HepG2 (cell line): ENCODE measurements around the gene PPP1R16B. TPM values are rescaled to one million over a fixed set of nuclear protein-coding genes. Genes with fewer than 3 reads are reported as not detected.

Source experiments
- DZIP1 ChIP-seq: sonication (generic); formaldehyde crosslinking; IDR thresholded peaks from 2 replicates; pipeline ENCODE4 v1.5.0; 2020; ENCODE audit warnings: mild to moderate bottlenecking, missing genetic modification reagents
- ELF3 ChIP-seq: IDR thresholded peaks from 2 replicates; pipeline ENCODE4 v1.6.1; 2016; ENCODE audit warnings: missing genetic modification reagents, missing compliant biosample characterization
- GATAD2A ChIP-seq: IDR thresholded peaks from 2 replicates; pipeline ENCODE4 v1.6.1; 2016
- HOXA7 ChIP-seq: sonication (generic); formaldehyde crosslinking; IDR thresholded peaks from 2 replicates; pipeline ENCODE4 v1.8.1; 2022; ENCODE audit warnings: mild to moderate bottlenecking, missing genetic modification reagents, moderate library complexity
- NFKBIZ ChIP-seq: IDR thresholded peaks from 2 replicates; pipeline ENCODE4 v1.6.1; 2018; ENCODE audit warnings: missing genetic modification reagents, missing compliant biosample characterization
- NKX3-1 ChIP-seq: sonication (generic); formaldehyde crosslinking; IDR thresholded peaks from 2 replicates; pipeline ENCODE4 v1.5.0; 2020; ENCODE audit warnings: missing genetic modification reagents
- NR2F6 ChIP-seq, 2 experiments: IDR thresholded peaks; 2 replicates each; pipeline ENCODE4 v1.6.1; 2016; ENCODE audit warnings: antibody characterized with exemption in 1 of 2, mild to moderate bottlenecking in 1 of 2
- NR3C1 ChIP-seq: sonication (generic); formaldehyde crosslinking; IDR thresholded peaks from 2 replicates; pipeline ENCODE4 v1.4.0; 2020; ENCODE audit warnings: missing genetic modification reagents
- POLR2AphosphoS2 ChIP-seq: IDR thresholded peaks from 2 replicates; pipeline ENCODE4 v1.6.1; 2011; ENCODE audit warnings: low read depth, low read length, improper control_type of control experiment
- SAP130 ChIP-seq: IDR thresholded peaks from 2 replicates; pipeline ENCODE4 v1.6.1; 2016; ENCODE audit warnings: low read depth
- ZNF136 ChIP-seq: sonication (generic); formaldehyde crosslinking; IDR thresholded peaks from 2 replicates; pipeline ENCODE4 v1.8.1; 2022; ENCODE audit warnings: low read depth, mild to moderate bottlenecking, moderate library complexity, missing genetic modification reagents
- ZNF207 ChIP-seq: fragments of 450-650 bp; IDR thresholded peaks from 2 replicates; pipeline ENCODE4 v1.6.1; 2016; ENCODE audit warnings: antibody characterized with exemption, borderline replicate concordance
- ZNF451 ChIP-seq: sonication (generic); formaldehyde crosslinking; IDR thresholded peaks from 2 replicates; pipeline ENCODE4 v1.5.0; 2020; ENCODE audit warnings: mild to moderate bottlenecking, missing genetic modification reagents
- ZNF724P ChIP-seq: sonication (generic); formaldehyde crosslinking; IDR thresholded peaks from 2 replicates; pipeline ENCODE4 v1.8.0; 2022; ENCODE audit warnings: missing genetic modification reagents, borderline replicate concordance
- ZSCAN20 ChIP-seq: sonication (generic); formaldehyde crosslinking; IDR thresholded peaks from 2 replicates; pipeline ENCODE4 v1.4.0; 2020; ENCODE audit warnings: missing genetic modification reagents, mild to moderate bottlenecking, borderline replicate concordance
- polyA plus RNA-seq, 8 experiments: library from polyadenylated mRNA; depleted of rRNA in 3 of 8; stranded (reverse) in 7 of 8; unstranded in 1 of 8; fragments of >200 nt; fragmentation: Illumina TruSeq in 4 of 8; extraction: Trizol in 4 of 8; gene quantifications; 2 replicates each; pipeline versions ENCODE4 v1.2.1 to v1.2.3, GENCODE V29; 2011 to 2016; ENCODE audit warnings: low read depth in 4 of 8, missing spikeins in 1 of 8, mixed read lengths in 1 of 8; ENCODE audit not compliant: insufficient read depth in 1 of 8
- total RNA-seq, 5 experiments: library from RNA; depleted of rRNA; stranded (reverse); fragments of >200 nt; fragmentation: Illumina TruSeq; extraction: Trizol; gene quantifications; 2 replicates each; pipeline ENCODE4 v1.2.3, GENCODE V29; 2016; ENCODE audit warnings: low read depth in 1 of 5
- TF ChIP-seq, protein P1 (sequence below): sonication (generic); formaldehyde crosslinking; IDR thresholded peaks from 2 replicates; pipeline ENCODE4 v1.5.1; 2020; ENCODE audit warnings: missing genetic modification reagents, mild to moderate bottlenecking, borderline replicate concordance
- TF ChIP-seq, protein P2 (sequence below): sonication (generic); formaldehyde crosslinking; IDR thresholded peaks from 2 replicates; pipeline ENCODE4 v1.4.0; 2020; ENCODE audit warnings: missing genetic modification reagents, borderline replicate concordance
- TF ChIP-seq, protein P3 (sequence below): IDR thresholded peaks from 2 replicates; pipeline ENCODE4 v1.6.1; 2016
- TF ChIP-seq, protein P4 (sequence below): sonication (generic); formaldehyde crosslinking; conservative IDR thresholded peaks from 2 replicates; pipeline ENCODE4 v1.4.0; 2020; ENCODE audit warnings: missing genetic modification reagents

Gene PPP1R16B
- total and polyA plus RNA-seq, 2 of the 13 experiments (the other 11 are each of a cell fraction or from before 2014, with no cell fraction given), result 0.02 to 0.11 TPM

DNA sequence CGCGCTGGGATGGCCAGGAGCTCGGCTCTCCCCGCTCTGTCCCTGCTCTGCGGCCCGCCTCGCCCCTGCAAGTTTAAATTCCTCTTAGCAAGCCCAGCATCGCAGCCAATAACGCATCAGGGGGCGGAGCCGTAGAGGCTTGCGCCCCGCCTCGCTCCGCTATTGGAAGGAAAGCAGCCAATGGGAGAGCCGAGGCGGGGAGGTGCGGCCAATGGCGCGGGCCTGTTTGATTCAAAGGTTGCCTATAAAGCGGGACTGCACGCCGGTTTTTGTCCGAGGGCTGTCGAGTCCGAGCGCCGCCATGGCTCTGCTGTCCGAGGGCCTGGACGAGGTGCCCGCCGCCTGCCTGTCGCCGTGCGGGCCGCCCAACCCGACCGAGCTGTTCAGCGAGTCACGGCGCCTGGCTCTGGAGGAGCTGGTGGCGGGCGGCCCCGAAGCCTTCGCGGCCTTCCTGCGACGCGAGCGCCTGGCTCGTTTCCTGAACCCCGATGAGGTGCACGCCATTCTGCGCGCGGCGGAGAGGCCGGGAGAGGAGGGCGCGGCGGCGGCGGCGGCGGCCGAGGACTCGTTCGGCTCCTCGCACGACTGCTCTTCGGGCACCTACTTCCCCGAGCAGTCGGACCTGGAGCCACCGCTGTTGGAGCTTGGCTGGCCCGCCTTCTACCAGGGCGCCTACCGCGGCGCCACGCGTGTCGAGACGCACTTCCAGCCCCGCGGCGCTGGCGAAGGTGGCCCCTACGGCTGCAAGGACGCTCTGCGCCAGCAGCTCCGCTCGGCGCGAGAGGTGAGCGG lies 120.8 kb downstream of the PPP1R16B start, which contains the start of gene FAM83D (continued):
- TF ChIP-seq NR3C1 (CRISPR knock-in tag) (0 out of 2 replicates have a peak, but pooled peaks have one; percentile 59), DZIP1 (CRISPR knock-in tag) (peak; percentile 84; the same call in 1 of the 2 replicates), POLR2AphosphoS2 (no peak), ZNF724P (CRISPR knock-in tag) (0 out of 2 replicates have a peak, but pooled peaks have one; percentile 82), ELF3 (CRISPR knock-in tag) (peak; percentile 68), SAP130 (CRISPR knock-in tag) (peak; percentile 100), NFKBIZ (CRISPR knock-in tag) (peak; percentile 82; the same call in 1 of the 2 replicates), ZSCAN20 (CRISPR knock-in tag) (peak; percentile 83; the same call in 1 of the 2 replicates), NKX3-1 (CRISPR knock-in tag) (peak; percentile 96), NR2F6 (IDR thresholded peaks at IDR 0.05) (no peak), NR2F6 (CRISPR knock-in tag; IDR thresholded peaks at IDR 0.05) (0 out of 2 replicates have a peak, but pooled peaks have one; percentile 1), GATAD2A (CRISPR knock-in tag) (no peak; the same call in 1 of the 2 replicates), ZNF136 (peak; percentile 36; the same call in 1 of the 2 replicates), ZNF451 (CRISPR knock-in tag) (peak; percentile 86; the same call in 1 of the 2 replicates), HOXA7 (CRISPR knock-in tag) (no peak), ZNF207 (no peak)
- TF ChIP-seq, protein P1, sequence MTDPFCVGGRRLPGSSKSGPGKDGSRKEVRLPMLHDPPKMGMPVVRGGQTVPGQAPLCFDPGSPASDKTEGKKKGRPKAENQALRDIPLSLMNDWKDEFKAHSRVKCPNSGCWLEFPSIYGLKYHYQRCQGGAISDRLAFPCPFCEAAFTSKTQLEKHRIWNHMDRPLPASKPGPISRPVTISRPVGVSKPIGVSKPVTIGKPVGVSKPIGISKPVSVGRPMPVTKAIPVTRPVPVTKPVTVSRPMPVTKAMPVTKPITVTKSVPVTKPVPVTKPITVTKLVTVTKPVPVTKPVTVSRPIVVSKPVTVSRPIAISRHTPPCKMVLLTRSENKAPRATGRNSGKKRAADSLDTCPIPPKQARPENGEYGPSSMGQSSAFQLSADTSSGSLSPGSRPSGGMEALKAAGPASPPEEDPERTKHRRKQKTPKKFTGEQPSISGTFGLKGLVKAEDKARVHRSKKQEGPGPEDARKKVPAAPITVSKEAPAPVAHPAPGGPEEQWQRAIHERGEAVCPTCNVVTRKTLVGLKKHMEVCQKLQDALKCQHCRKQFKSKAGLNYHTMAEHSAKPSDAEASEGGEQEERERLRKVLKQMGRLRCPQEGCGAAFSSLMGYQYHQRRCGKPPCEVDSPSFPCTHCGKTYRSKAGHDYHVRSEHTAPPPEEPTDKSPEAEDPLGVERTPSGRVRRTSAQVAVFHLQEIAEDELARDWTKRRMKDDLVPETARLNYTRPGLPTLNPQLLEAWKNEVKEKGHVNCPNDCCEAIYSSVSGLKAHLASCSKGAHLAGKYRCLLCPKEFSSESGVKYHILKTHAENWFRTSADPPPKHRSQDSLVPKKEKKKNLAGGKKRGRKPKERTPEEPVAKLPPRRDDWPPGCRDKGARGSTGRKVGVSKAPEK (CRISPR knock-in tag), result 0 out of 2 replicates have a peak, but pooled peaks have one; percentile 93
- TF ChIP-seq, protein P2, sequence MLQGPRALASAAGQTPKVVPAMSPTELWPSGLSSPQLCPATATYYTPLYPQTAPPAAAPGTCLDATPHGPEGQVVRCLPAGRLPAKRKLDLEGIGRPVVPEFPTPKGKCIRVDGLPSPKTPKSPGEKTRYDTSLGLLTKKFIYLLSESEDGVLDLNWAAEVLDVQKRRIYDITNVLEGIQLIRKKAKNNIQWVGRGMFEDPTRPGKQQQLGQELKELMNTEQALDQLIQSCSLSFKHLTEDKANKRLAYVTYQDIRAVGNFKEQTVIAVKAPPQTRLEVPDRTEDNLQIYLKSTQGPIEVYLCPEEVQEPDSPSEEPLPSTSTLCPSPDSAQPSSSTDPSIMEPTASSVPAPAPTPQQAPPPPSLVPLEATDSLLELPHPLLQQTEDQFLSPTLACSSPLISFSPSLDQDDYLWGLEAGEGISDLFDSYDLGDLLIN (CRISPR knock-in tag), result no peak; the same call in 1 of the 2 replicates
- TF ChIP-seq, protein P3, sequence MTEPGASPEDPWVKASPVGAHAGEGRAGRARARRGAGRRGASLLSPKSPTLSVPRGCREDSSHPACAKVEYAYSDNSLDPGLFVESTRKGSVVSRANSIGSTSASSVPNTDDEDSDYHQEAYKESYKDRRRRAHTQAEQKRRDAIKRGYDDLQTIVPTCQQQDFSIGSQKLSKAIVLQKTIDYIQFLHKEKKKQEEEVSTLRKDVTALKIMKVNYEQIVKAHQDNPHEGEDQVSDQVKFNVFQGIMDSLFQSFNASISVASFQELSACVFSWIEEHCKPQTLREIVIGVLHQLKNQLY (CRISPR knock-in tag), result no peak; the same call in 1 of the 2 replicates
- TF ChIP-seq, protein P4, sequence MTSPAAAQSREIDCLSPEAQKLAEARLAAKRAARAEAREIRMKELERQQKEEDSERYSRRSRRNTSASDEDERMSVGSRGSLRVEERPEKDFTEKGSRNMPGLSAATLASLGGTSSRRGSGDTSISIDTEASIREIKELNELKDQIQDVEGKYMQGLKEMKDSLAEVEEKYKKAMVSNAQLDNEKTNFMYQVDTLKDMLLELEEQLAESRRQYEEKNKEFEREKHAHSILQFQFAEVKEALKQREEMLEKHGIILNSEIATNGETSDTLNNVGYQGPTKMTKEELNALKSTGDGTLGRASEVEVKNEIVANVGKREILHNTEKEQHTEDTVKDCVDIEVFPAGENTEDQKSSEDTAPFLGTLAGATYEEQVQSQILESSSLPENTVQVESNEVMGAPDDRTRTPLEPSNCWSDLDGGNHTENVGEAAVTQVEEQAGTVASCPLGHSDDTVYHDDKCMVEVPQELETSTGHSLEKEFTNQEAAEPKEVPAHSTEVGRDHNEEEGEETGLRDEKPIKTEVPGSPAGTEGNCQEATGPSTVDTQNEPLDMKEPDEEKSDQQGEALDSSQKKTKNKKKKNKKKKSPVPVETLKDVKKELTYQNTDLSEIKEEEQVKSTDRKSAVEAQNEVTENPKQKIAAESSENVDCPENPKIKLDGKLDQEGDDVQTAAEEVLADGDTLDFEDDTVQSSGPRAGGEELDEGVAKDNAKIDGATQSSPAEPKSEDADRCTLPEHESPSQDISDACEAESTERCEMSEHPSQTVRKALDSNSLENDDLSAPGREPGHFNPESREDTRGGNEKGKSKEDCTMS (CRISPR knock-in tag), result no peak
